Measurements from ENCODE around the gene FRYL.

DNA sequence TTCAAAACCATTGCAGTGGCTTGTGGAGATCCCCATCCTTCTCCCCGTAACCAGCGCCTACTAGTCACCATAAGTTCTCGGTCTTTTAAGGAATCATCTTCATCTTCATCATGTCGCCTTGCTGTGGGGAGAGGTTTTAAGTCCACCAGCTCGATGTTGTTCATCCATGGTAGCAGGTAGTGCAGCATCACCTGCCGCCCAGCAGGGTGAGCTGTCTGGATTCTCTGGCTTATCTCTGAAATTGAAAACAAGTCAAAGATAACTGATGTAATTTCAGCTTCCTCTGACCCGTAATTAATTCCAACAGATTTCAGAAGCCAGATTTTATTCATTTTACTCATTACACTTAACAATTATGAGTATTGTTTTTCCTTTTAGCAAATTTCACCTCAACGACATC is 222.6 kb downstream of the FRYL start:
- TF ChIP-seq, protein P1, sequence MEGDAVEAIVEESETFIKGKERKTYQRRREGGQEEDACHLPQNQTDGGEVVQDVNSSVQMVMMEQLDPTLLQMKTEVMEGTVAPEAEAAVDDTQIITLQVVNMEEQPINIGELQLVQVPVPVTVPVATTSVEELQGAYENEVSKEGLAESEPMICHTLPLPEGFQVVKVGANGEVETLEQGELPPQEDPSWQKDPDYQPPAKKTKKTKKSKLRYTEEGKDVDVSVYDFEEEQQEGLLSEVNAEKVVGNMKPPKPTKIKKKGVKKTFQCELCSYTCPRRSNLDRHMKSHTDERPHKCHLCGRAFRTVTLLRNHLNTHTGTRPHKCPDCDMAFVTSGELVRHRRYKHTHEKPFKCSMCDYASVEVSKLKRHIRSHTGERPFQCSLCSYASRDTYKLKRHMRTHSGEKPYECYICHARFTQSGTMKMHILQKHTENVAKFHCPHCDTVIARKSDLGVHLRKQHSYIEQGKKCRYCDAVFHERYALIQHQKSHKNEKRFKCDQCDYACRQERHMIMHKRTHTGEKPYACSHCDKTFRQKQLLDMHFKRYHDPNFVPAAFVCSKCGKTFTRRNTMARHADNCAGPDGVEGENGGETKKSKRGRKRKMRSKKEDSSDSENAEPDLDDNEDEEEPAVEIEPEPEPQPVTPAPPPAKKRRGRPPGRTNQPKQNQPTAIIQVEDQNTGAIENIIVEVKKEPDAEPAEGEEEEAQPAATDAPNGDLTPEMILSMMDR (IDR thresholded peaks at IDR 0.05), result peak in 1 of 12 donors; percentile 7
- no peak for TF ChIP-seq POLR2A (IDR thresholded peaks at IDR 0.05)
